ENCODE data around the gene BCL3.
A peak's percentile ranks its signal among the peaks of the same experiment; 100 is the strongest.
"Not testable (repeated sequence)": the region's sequence is repeated elsewhere in the genome, so short reads cannot be mapped to it uniquely, and the experiment has no call there.

The BCL3 gene

GRCh38 chr19:44762038-44762437 is 13.5 kb downstream of the BCL3 start:
- DNase-seq: no peak

- no peak for DNase-seq
These were observed 16.8 kb downstream of the BCL3 start for GRCh38 chr19:44765033-44765948.

GRCh38 chr19:44765949-44766335 is 17.4 kb downstream of the BCL3 start:
- DNase-seq: no peak

- no peak for DNase-seq
These were observed 19.0 kb downstream of the BCL3 start for GRCh38 chr19:44767295-44768180.

- DNase-seq: peak; percentile 95
These were observed 22.2 kb downstream of the BCL3 start for GRCh38 chr19:44770550-44771257.

GRCh38 chr19:44772144-44772543 is 23.6 kb downstream of the BCL3 start:
- DNase-seq: not testable (repeated sequence)

GRCh38 chr19:44772959-44773358 is 24.5 kb downstream of the BCL3 start:
- no peak for DNase-seq

- no peak for DNase-seq
These were observed 27.2 kb downstream of the BCL3 start for GRCh38 chr19:44775676-44776240.

GRCh38 chr19:44776402-44777096 is 28.0 kb downstream of the BCL3 start:
- DNase-seq: no peak

- DNase-seq: peak; percentile 13
These were observed 29.3 kb downstream of the BCL3 start, which contains the start of gene CBLC for GRCh38 chr19:44777715-44778347. Gene CBLC, plus strand, starts transcription at chr19:44777890. Its CDS starts 42 bp downstream, at chr19:44777932.

- no peak for DNase-seq
These were observed 30.6 kb downstream of the BCL3 start for GRCh38 chr19:44779150-44779549.

- DNase-seq: not testable (repeated sequence)
These were observed 33.2 kb downstream of the BCL3 start for GRCh38 chr19:44781694-44782093.

- no peak for DNase-seq
These were observed 34.2 kb downstream of the BCL3 start for GRCh38 chr19:44782729-44783128.

- no peak for DNase-seq
These were observed 35.0 kb downstream of the BCL3 start for GRCh38 chr19:44783545-44783944.

- DNase-seq: no peak
These were observed 36.8 kb downstream of the BCL3 start for GRCh38 chr19:44785271-44785670.

- DNase-seq: no peak
These were observed 37.5 kb downstream of the BCL3 start for GRCh38 chr19:44785993-44786392.

GRCh38 chr19:44788971-44789370 is 40.5 kb downstream of the BCL3 start:
- no peak for DNase-seq

GRCh38 chr19:44789943-44790483 is 41.5 kb downstream of the BCL3 start:
- DNase-seq: no peak

- DNase-seq: no peak
These were observed 43.8 kb downstream of the BCL3 start for GRCh38 chr19:44792281-44792680.

- no peak for DNase-seq
These were observed 46.1 kb downstream of the BCL3 start for GRCh38 chr19:44794610-44795009.

GRCh38 chr19:44795398-44795987 is 47.0 kb downstream of the BCL3 start:
- no peak for DNase-seq

All from NCI-H748 treated with DMSO at 0.1 percent for 48 hours (cell line).